GM19193 (cell line): Measurements from ENCODE around the gene AKR1C4.

Source experiments
- POLR2A ChIP-seq: IDR thresholded peaks from 4 replicates; pipeline ENCODE4 v1.6.1; 2011; ENCODE audit not compliant: insufficient read depth, insufficient read length; ENCODE audit errors: extremely low read depth

Gene AKR1C4

GRCh38 chr10:5196702-5197113 lies at the start of gene AKR1C4:
Gene AKR1C4, plus strand, starts transcription at chr10:5196837. Its CDS starts 31 bp downstream, at chr10:5196868.
- TF ChIP-seq POLR2A = no peak

DNA sequence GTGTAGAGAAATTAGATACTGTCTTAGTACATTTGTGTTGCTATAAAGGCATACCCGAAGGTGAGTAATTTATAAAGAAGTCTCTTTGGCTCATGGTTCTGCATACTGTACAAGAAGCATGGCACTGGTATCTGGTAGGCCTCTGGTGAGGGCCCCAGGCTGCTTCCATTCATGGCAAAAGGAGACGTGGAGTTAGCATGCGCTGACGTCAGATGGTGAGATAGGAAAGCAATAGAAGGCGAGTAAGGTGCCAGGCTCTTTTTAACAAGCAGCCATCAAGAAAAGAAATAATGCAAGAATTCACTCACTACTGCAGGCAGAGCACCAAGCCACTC lies 49.8 kb upstream of the AKR1C4 start:
- no peak for TF ChIP-seq POLR2A

- no peak for TF ChIP-seq POLR2A
Measured at GRCh38 chr10:5147255-5147980, 49.2 kb upstream of the AKR1C4 start.

GRCh38 chr10:5147981-5148677 lies 48.5 kb upstream of the AKR1C4 start:
- no peak for TF ChIP-seq POLR2A

GRCh38 chr10:5148678-5149032 lies 48.0 kb upstream of the AKR1C4 start:
- no peak for TF ChIP-seq POLR2A

DNA sequence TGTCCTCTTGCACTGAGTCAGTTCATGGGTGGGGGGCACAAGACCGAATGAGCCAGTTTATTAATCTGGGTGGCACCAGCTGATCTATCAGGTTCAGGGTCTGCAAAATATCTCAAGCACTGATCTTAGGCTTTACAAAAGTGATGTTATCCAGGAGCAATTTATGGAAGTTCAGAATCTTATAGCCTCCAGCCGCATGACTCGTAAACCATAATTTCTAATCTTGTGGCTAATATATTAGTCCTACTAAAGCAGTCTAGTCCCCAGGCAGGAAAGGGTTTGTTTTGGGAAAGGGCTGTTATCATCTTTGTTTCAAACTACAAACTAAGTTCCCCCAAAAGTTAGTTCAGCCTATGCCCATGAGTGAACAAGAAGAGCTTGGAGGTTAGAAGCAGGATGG lies 45.6 kb upstream of the AKR1C4 start:
- TF ChIP-seq POLR2A = no peak

- TF ChIP-seq POLR2A = no peak
Measured at GRCh38 chr10:5155951-5156350, 40.7 kb upstream of the AKR1C4 start.

GRCh38 chr10:5157501-5157900 lies 39.1 kb upstream of the AKR1C4 start:
- no peak for TF ChIP-seq POLR2A

- no peak for TF ChIP-seq POLR2A
Measured at GRCh38 chr10:5159126-5159525, 37.5 kb upstream of the AKR1C4 start.

GRCh38 chr10:5163487-5163886 lies 33.1 kb upstream of the AKR1C4 start:
- no peak for TF ChIP-seq POLR2A

DNA sequence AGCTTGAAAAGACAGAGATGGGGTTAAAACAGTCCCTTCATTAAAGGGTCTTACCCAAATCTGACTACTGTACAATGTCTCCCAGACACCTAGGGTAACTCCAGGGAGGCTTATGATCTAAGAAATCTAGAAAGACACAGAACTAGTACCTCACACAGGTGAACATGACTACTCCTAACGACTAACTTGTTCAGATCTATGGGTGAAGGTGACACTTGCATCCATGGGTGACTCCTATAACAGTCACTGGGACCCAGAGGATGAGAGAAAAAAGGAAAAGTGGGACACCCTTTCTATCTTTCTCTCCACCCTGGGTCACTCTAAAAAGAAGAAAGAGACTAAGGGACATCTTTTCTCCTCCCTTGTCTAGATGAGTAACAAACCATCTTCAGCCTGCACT lies 30.9 kb upstream of the AKR1C4 start:
- no peak for TF ChIP-seq POLR2A

DNA sequence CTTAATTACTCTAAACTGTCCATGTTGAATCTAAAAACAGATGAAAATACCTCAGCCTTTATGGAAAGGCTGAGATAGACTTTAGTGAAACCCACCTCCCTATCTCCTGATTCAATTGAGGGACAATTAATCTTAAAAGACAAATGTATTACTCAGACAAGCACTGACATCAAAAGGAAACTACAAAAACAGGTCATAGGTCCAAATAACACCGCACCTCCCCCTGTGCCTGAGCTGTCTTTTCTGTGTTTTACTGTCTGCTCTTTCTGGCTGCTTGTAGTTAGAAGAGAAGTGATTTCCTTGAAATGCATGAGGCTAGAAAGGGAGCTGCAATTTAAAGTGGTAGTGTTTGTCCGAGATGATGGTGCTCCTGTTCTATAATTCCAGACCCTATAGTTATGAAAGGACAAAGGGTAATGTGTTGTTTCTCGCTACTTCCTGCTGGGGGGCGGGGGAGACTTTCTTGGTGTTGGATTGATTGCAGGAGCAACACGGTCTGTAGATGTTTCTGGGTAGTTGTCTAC lies 27.7 kb upstream of the AKR1C4 start:
- TF ChIP-seq POLR2A = no peak

DNA sequence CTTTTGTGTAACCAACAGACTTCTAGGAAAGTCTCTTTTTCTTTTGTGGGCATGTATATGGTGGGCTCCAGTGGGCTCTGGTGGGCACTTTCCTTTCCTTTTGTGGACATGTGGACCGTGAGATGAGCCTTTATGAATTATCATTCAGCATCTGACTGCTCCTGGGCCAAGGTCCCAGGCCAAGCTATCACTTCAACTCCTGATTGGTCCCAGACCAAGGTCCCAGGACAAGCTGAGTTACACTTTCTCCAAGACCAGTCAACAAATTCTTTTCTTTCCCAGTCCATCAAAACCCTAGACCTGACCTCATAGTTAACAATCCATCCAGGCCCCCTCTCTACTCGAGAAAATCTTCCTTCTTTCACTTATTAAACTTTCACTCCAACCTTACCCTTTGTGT lies 12.7 kb upstream of the AKR1C4 start:
- no peak for TF ChIP-seq POLR2A

GRCh38 chr10:5184987-5185775 lies 11.5 kb upstream of the AKR1C4 start, which contains the start of gene AKR1C8:
Gene AKR1C8, minus strand, starts transcription at chr10:5185150. Its CDS starts 46 bp downstream, at chr10:5185104.
- no peak for TF ChIP-seq POLR2A

GRCh38 chr10:5187867-5188266 lies 8.8 kb upstream of the AKR1C4 start:
- no peak for TF ChIP-seq POLR2A
